ENCODE measurements around the gene IDUA.

IDUA gene

GRCh38 chr4:966266-967112 lies 20.4 kb upstream of the IDUA start:
- Histone ChIP-seq H2AFZ (ENCODE audit: low read depth, low read length) (no peak overlapping the region), H3K4me3 (ENCODE audit: low read length) (no peak overlapping the region), H3K4me1 (ENCODE audit: low read length) (no peaks in the 10 kb centered on the region), H3K36me3 (replicated peaks; ENCODE audit: low read depth, low read length) (no peaks in the 10 kb centered on the region), H3K9ac (ENCODE audit: low read length) (no peak overlapping the region), H3K79me2 (ENCODE audit: low read length) (no peaks in the 10 kb centered on the region), H3K4me2 (ENCODE audit: low read length) (no peak overlapping the region), H3K9me3 (ENCODE audit: insufficient read depth, low read length) (no peaks in the 10 kb centered on the region), H3K27me3 (ENCODE audit: low read depth, low read length) (no peaks in the 10 kb centered on the region), H4K20me1 (ENCODE audit: insufficient read depth, low read length) (no peaks in the 10 kb centered on the region), H3K27ac (ENCODE audit: low read length) (no peak overlapping the region)
- no peak for TF ChIP-seq CTCF (IDR thresholded peaks at IDR 0.05; ENCODE audit: low read depth, low read length)
- no peak for TF ChIP-seq EZH2phosphoT487 (IDR thresholded peaks at IDR 0.05; ENCODE audit: low read depth)

GRCh38 chr4:967113-968104 lies 19.4 kb upstream of the IDUA start:
- no peaks in the 10 kb centered on the region for H3K36me3 ChIP-seq (replicated peaks; ENCODE audit: low read depth, low read length)
- H3K9ac ChIP-seq (ENCODE audit: low read length), result no peak overlapping the region
- H3K4me1 ChIP-seq (ENCODE audit: low read length), result peaks cover 5% of the 10 kb centered on the region; the same call in 1 of the 2 replicates
- H2AFZ ChIP-seq (ENCODE audit: low read depth, low read length), result no peak overlapping the region
- H3K27ac ChIP-seq (ENCODE audit: low read length), result no peak overlapping the region
- H3K9me3 ChIP-seq (ENCODE audit: insufficient read depth, low read length), result no peaks in the 10 kb centered on the region
- H3K27me3 ChIP-seq (ENCODE audit: low read depth, low read length), result no peaks in the 10 kb centered on the region
- no peaks in the 10 kb centered on the region for H4K20me1 ChIP-seq (ENCODE audit: insufficient read depth, low read length)
- H3K4me3 ChIP-seq (ENCODE audit: low read length), result no peak overlapping the region
- TF ChIP-seq EZH2phosphoT487 (IDR thresholded peaks at IDR 0.05; ENCODE audit: low read depth) (no peak), CTCF (IDR thresholded peaks at IDR 0.05; ENCODE audit: low read depth, low read length) (no peak)
- H3K4me2 ChIP-seq (ENCODE audit: low read length), result no peak overlapping the region
- H3K79me2 ChIP-seq (ENCODE audit: low read length), result no peaks in the 10 kb centered on the region

- Histone ChIP-seq H2AFZ (ENCODE audit: low read depth, low read length) (no peak overlapping the region), H3K79me2 (ENCODE audit: low read length) (no peaks in the 10 kb centered on the region), H3K27me3 (ENCODE audit: low read depth, low read length) (no peaks in the 10 kb centered on the region), H4K20me1 (ENCODE audit: insufficient read depth, low read length) (no peaks in the 10 kb centered on the region), H3K4me3 (ENCODE audit: low read length) (no peak overlapping the region), H3K4me2 (ENCODE audit: low read length) (no peak overlapping the region), H3K9ac (ENCODE audit: low read length) (no peak overlapping the region), H3K9me3 (ENCODE audit: insufficient read depth, low read length) (no peaks in the 10 kb centered on the region), H3K36me3 (replicated peaks; ENCODE audit: low read depth, low read length) (no peaks in the 10 kb centered on the region), H3K27ac (ENCODE audit: low read length) (no peak overlapping the region), H3K4me1 (ENCODE audit: low read length) (peaks cover 5% of the 10 kb centered on the region; the same call in 1 of the 2 replicates)
- TF ChIP-seq EZH2phosphoT487 (IDR thresholded peaks at IDR 0.05; ENCODE audit: low read depth) (no peak), CTCF (IDR thresholded peaks at IDR 0.05; ENCODE audit: low read depth, low read length) (no peak)
Measured at GRCh38 chr4:968221-968620, 18.6 kb upstream of the IDUA start.

All from OCI-LY3 (cell line).